22Rv1 (cell line): ENCODE data around the gene RPN1.

Experiments
- CTCF ChIP-seq: fragments of 450-650 bp; IDR thresholded peaks from 2 replicates; pipeline ENCODE4 v1.5.1; 2017; ENCODE audit warnings: mild to moderate bottlenecking
- ZFX ChIP-seq: fragments of 450-650 bp; IDR thresholded peaks from 2 replicates; pipeline ENCODE4 v1.6.1; 2017; ENCODE audit warnings: antibody characterized with exemption, borderline replicate concordance

- TF ChIP-seq CTCF (peak; percentile 21), ZFX (no peak)
Observed at GRCh38 chr3:128590948-128591347, 59.7 kb downstream of the RPN1 start.
